Measurements from ENCODE around the gene PSMG3.

The PSMG3 gene

DNA sequence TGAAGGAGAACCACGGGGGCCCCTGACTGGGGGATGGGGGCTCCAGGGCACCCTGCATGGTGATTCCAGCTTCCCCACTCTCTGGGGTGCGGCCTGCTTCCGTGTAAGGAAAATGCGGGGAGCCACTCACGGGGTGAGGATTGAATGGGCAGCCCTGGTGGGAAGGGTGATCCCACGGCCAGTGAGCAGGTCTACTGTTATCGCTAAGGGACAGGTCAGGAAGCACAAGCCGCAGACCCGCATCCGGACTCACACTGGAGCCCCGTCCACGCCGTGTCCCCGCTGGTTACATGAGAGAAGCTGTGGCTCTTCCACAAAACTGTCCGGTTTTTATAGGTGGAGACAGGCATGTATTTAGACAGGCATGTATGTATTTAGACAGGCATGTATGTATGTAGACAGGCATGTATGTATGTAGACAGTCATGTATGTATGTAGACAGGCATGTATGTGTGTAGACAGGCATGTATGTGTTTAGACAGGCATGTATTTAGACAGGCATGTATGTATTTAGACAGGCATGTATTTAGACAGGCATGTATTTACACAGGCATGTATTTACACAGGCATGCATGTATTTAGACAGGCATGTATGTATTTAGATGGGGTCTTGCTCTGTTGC is 5.7 kb downstream of the PSMG3 start:
- DNase-seq (ENCODE audit: low read depth): no peak
- no peak overlapping the region for H3K4me3 ChIP-seq (ENCODE audit: low read depth, low read length)

GRCh38 chr7:1562597-1563051 is 7.2 kb downstream of the PSMG3 start:
- DNase-seq (ENCODE audit: low read depth): no peak
- no peak overlapping the region for H3K4me3 ChIP-seq (ENCODE audit: low read depth, low read length)
- TF ChIP-seq CTCF (IDR thresholded peaks at IDR 0.05; ENCODE audit: low read depth, low read length, missing control alignments): no peak

More for the DNA sequence above, 5.7 kb downstream of the PSMG3 start:
- no peak for TF ChIP-seq CTCF (IDR thresholded peaks at IDR 0.05; ENCODE audit: low read depth, low read length, missing control alignments)

GRCh38 chr7:1562116-1562515 is 7.7 kb downstream of the PSMG3 start:
- DNase-seq (ENCODE audit: low read depth): no peak

DNA sequence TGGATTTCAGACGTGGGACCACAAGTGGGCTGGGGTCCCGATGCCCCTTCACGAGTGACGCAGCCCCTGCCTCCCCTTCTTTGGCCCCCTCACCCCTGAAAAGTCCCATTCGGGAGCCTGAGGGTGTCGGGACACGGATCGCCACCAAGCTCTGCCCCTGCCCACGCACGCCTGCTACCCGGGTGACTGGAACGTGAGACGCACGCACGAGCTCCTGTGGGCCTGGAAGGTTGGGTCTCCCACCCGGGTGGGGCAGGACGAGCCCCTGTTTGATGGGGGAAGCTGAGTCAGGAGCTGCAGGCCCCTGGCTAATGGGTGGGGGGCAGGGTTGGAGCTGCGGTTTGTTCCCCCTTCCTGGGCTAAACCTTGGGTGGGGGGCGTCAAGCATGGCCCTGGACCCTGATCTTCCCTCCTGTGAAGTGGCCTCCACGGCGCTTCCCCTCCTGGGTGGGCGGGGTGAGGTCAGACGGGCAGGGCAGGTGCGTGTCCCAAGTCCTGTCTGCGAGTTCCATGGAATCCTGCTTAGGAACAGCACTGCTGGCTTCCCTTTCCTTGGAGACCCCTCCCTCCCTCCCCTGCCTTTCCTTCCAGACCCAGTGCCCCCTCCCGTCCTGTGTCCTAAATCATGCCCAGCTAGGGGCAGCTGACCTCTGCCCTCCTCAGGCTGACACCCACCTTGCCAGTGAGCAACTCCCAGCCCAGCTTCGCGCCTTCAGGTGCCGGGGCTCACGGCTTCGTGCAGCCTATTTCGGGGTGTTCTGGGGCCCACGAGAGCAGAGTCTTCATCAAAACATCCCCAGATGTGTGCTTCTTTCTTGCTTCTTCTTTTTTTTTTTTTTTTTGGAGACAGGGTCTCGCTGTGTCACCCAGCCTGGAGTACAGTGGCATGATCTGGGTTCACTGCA is 8.5 kb downstream of the PSMG3 start:
- H3K4me3 ChIP-seq (ENCODE audit: low read depth, low read length): no peak overlapping the region
- no peak for DNase-seq (ENCODE audit: low read depth)
- no peak for TF ChIP-seq CTCF (IDR thresholded peaks at IDR 0.05; ENCODE audit: low read depth, low read length, missing control alignments)

More at GRCh38 chr7:1562116-1562515, 7.7 kb downstream of the PSMG3 start:
- H3K4me3 ChIP-seq (ENCODE audit: low read depth, low read length): no peak overlapping the region
- TF ChIP-seq CTCF (IDR thresholded peaks at IDR 0.05; ENCODE audit: low read depth, low read length, missing control alignments): no peak

DNA sequence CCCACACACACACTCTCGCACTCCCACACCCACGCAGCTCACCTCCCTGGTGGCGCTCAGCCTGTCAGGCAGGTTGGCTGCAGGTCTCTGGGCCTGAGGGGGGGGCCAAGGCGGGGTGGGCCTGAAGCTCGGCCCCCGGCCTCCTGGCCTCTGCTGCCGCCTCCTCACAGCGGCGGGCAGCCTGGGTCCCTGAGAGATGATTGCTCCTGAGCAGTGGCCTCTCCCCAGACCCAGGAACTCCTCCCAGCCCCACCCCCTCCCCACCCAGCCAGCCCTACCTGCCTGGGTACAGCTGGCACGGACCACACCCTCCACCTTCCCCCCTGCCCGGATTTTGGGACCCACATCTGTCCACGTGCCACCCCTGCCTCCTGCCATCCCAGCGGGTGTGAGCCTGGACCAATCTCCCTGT is 9.2 kb downstream of the PSMG3 start:
- no peak for TF ChIP-seq CTCF (IDR thresholded peaks at IDR 0.05; ENCODE audit: low read depth, low read length, missing control alignments)
- no peak for DNase-seq (ENCODE audit: low read depth)
- H3K4me3 ChIP-seq (ENCODE audit: low read depth, low read length): no peak overlapping the region

- no peak for TF ChIP-seq CTCF (IDR thresholded peaks at IDR 0.05; ENCODE audit: low read depth, low read length, missing control alignments)
- no peak overlapping the region for H3K4me3 ChIP-seq (ENCODE audit: low read depth, low read length)
- no peak for DNase-seq (ENCODE audit: low read depth)
Measured at GRCh38 chr7:1559626-1560590, 9.9 kb downstream of the PSMG3 start.
